Liver (tissue), 9 donors: Measurements from ENCODE around the gene TTF2. TPM values are rescaled to one million over a fixed set of nuclear protein-coding genes. Genes with fewer than 3 reads are reported as not detected.

ENCODE experiments used
- DNase-seq: peaks from one replicate; pipeline ENCODE4 v3.0.0-alpha.2; 2017; ENCODE audit warnings: low spot score
- H3K27ac ChIP-seq, 2 donors: one replicate each; pipeline ENCODE4 v1.7.0; 2013; ENCODE audit warnings: inconsistent platforms in 2 of 2, low read length in 2 of 2, control low read depth in 1 of 2, low read depth in 1 of 2, mild to moderate bottlenecking in 1 of 2
- H3K27me3 ChIP-seq, 4 donors: one replicate each; pipeline versions ENCODE4 v1.6.1 to v1.7.0; 2013; ENCODE audit warnings: low read length in 3 of 4, inconsistent platforms in 1 of 4, mild to moderate bottlenecking in 1 of 4, moderate library complexity in 1 of 4; ENCODE audit not compliant: control insufficient read depth in 4 of 4, insufficient read depth in 4 of 4
- H3K36me3 ChIP-seq, 4 donors: one replicate each; pipeline versions ENCODE4 v1.6.1 to v1.7.0; 2013; ENCODE audit warnings: low read length in 3 of 4, mild to moderate bottlenecking in 3 of 4, low read depth in 1 of 4, moderate library complexity in 1 of 4; ENCODE audit not compliant: control insufficient read depth in 4 of 4, insufficient read depth in 3 of 4
- H3K4me1 ChIP-seq, 4 donors: one replicate each; pipeline versions ENCODE4 v1.6.1 to v1.7.0; 2013; ENCODE audit warnings: low read length in 3 of 4, mild to moderate bottlenecking in 3 of 4, moderate library complexity in 1 of 4; ENCODE audit not compliant: control insufficient read depth in 4 of 4, insufficient read depth in 4 of 4
- H3K4me3 ChIP-seq, 3 donors: one replicate each; pipeline versions ENCODE4 v1.6.1 to v1.7.0; 2013; ENCODE audit warnings: low read length in 3 of 3, control low read depth in 1 of 3, low read depth in 1 of 3, mild to moderate bottlenecking in 1 of 3
- H3K9ac ChIP-seq, 2 donors: one replicate each; pipeline ENCODE4 v1.7.0; 2013; ENCODE audit warnings: low read length in 2 of 2, mild to moderate bottlenecking in 2 of 2, moderate library complexity in 2 of 2, control low read depth in 1 of 2, low read depth in 1 of 2
- H3K9me3 ChIP-seq, 4 donors: one replicate each; pipeline versions ENCODE4 v1.6.1 to v1.7.0; 2013; ENCODE audit warnings: low read length in 3 of 4; ENCODE audit not compliant: control insufficient read depth in 4 of 4
- CTCF ChIP-seq: fragments of 150-350 bp; IDR thresholded peaks from 2 replicates; pipeline ENCODE4 v1.5.1; 2017; ENCODE audit warnings: improper control_type of control experiment, low read depth, low read length; ENCODE audit not compliant: missing input control
- EGR1 ChIP-seq, 2 donors: IDR thresholded peaks; 2 replicates each; pipeline ENCODE4 v1.6.1; 2016 to 2018; ENCODE audit warnings: antibody characterized with exemption in 2 of 2, low read depth in 2 of 2
- FOXA1 ChIP-seq: IDR thresholded peaks from 2 replicates; pipeline ENCODE4 v1.6.1; 2016; ENCODE audit warnings: antibody characterized with exemption
- GABPA ChIP-seq, 2 donors: IDR thresholded peaks in 1 of 2; conservative IDR thresholded peaks in 1 of 2; 2 replicates each; pipeline ENCODE4 v1.6.1; 2016; ENCODE audit warnings: antibody characterized with exemption in 2 of 2, mild to moderate bottlenecking in 1 of 2, moderate library complexity in 1 of 2
- HNF4A ChIP-seq, 2 donors: conservative IDR thresholded peaks; 2 replicates each; pipeline ENCODE4 v1.6.1; 2016; ENCODE audit warnings: antibody characterized with exemption in 2 of 2, mild to moderate bottlenecking in 2 of 2
- HNF4G ChIP-seq: IDR thresholded peaks from 2 replicates; pipeline ENCODE4 v1.6.1; 2016; ENCODE audit warnings: antibody characterized with exemption
- MAX ChIP-seq: IDR thresholded peaks from 2 replicates; pipeline ENCODE4 v1.6.1; 2016; ENCODE audit warnings: antibody characterized with exemption
- RAD21 ChIP-seq, 2 donors: IDR thresholded peaks; 2 replicates each; pipeline ENCODE4 v1.6.1; 2016; ENCODE audit warnings: antibody characterized with exemption in 2 of 2, mild to moderate bottlenecking in 2 of 2
- RXRA ChIP-seq, 2 donors: IDR thresholded peaks; 2 replicates each; pipeline ENCODE4 v1.6.1; 2017 to 2018; ENCODE audit warnings: antibody characterized with exemption in 2 of 2, mild to moderate bottlenecking in 1 of 2
- SP1 ChIP-seq: IDR thresholded peaks from 2 replicates; pipeline ENCODE4 v1.6.1; 2018; ENCODE audit warnings: antibody characterized with exemption, mild to moderate bottlenecking
- TAF1 ChIP-seq: conservative IDR thresholded peaks from 2 replicates; pipeline ENCODE4 v1.6.1; 2016; ENCODE audit warnings: antibody characterized with exemption, mild to moderate bottlenecking
- YY1 ChIP-seq: IDR thresholded peaks from 2 replicates; pipeline ENCODE4 v1.6.1; 2016; ENCODE audit warnings: antibody characterized with exemption, mild to moderate bottlenecking
- WGBS: extraction: QIAGEN DNeasy Blood & Tissue Kit; methylation state at CpG from one replicate; pipeline ENCODE4 v1.1.7; 2013; 5-methylcytosine and 5-hydroxymethylcytosine counted together
- polyA plus RNA-seq, 2 donors: library from polyadenylated mRNA; stranded (reverse) in 1 of 2; unstranded in 1 of 2; fragments of 200-250 nt in 1 of 2; fragments of >200 nt in 1 of 2; fragmentation: Nextera tagmentation in 1 of 2; extraction: Ambion mirVana in 1 of 2; gene quantifications; one replicate each; pipeline versions ENCODE4 v1.2.1 to v1.2.3, GENCODE V29; 2013 to 2015
- total RNA-seq, 2 donors: library from RNA; depleted of rRNA; stranded (reverse); fragments of >200 nt; gene quantifications; one replicate each; pipeline ENCODE4 v1.2.3, GENCODE V29; 2014
- TF ChIP-seq, protein P1 (sequence below): IDR thresholded peaks from 2 replicates; pipeline ENCODE4 v1.6.1; 2016; ENCODE audit warnings: antibody characterized with exemption, mild to moderate bottlenecking
- TF ChIP-seq, protein P2 (sequence below): IDR thresholded peaks from 2 replicates; pipeline ENCODE4 v1.6.1; 2016; ENCODE audit warnings: antibody characterized with exemption
- donor health status: healthy.
- donor health status: healthy.
- donor health status: healthy.
- donor health status: healthy.
- donor health status: healthy.

Gene TTF2
- total and polyA plus RNA-seq, 4 donors = 1.3 to 16.9 (median 2.8) TPM

DNA sequence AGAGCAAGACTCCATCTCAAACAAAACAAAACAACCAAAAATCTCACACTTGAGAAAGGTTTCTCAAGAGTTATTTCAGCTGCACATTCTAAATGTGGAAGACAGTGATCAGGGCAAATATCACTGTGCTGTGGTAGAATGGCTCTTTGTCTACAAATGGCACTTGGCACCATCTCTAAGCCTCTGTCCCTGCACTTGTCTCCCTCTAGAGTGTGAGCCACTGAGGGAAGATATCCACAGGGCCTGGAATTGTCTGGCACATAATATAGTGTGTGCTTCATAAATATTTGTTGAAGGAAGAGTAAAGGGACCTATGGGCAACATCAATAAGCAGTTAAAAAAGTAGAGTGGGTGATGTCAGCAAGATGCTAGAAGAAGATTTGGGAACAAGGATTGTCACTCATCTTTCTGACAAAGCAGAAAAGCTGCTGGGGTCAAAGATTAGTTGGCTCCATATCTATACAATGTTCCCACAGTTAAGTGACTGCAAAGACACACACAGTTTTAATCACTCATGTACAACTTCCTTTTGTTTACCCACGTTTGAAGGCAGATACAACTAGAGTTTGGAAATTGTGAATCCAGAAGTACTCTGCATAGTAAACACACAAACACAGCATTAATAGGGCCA lies 39.5 kb upstream of the TTF2 start:
- H3K4me1 ChIP-seq = no peaks in the 10 kb centered on the region
- H3K27me3 ChIP-seq = no peaks in the 10 kb centered on the region
- H3K27ac ChIP-seq = no peak overlapping the region
- H3K9ac ChIP-seq = no peak overlapping the region
- no peak overlapping the region for H3K4me3 ChIP-seq
- no peaks in the 10 kb centered on the region for H3K36me3 ChIP-seq
- DNase-seq = no peak
- TF ChIP-seq, protein P1, sequence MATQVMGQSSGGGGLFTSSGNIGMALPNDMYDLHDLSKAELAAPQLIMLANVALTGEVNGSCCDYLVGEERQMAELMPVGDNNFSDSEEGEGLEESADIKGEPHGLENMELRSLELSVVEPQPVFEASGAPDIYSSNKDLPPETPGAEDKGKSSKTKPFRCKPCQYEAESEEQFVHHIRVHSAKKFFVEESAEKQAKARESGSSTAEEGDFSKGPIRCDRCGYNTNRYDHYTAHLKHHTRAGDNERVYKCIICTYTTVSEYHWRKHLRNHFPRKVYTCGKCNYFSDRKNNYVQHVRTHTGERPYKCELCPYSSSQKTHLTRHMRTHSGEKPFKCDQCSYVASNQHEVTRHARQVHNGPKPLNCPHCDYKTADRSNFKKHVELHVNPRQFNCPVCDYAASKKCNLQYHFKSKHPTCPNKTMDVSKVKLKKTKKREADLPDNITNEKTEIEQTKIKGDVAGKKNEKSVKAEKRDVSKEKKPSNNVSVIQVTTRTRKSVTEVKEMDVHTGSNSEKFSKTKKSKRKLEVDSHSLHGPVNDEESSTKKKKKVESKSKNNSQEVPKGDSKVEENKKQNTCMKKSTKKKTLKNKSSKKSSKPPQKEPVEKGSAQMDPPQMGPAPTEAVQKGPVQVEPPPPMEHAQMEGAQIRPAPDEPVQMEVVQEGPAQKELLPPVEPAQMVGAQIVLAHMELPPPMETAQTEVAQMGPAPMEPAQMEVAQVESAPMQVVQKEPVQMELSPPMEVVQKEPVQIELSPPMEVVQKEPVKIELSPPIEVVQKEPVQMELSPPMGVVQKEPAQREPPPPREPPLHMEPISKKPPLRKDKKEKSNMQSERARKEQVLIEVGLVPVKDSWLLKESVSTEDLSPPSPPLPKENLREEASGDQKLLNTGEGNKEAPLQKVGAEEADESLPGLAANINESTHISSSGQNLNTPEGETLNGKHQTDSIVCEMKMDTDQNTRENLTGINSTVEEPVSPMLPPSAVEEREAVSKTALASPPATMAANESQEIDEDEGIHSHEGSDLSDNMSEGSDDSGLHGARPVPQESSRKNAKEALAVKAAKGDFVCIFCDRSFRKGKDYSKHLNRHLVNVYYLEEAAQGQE = no peak
- TF ChIP-seq RAD21 (IDR thresholded peaks at IDR 0.05) = no peak
- no peak for TF ChIP-seq GABPA (IDR thresholded peaks at IDR 0.05 in 1 of 2, conservative IDR thresholded peaks at IDR 0.05 in 1 of 2)
- no peak for TF ChIP-seq CTCF
- TF ChIP-seq TAF1 = no peak
- TF ChIP-seq, protein P2, sequence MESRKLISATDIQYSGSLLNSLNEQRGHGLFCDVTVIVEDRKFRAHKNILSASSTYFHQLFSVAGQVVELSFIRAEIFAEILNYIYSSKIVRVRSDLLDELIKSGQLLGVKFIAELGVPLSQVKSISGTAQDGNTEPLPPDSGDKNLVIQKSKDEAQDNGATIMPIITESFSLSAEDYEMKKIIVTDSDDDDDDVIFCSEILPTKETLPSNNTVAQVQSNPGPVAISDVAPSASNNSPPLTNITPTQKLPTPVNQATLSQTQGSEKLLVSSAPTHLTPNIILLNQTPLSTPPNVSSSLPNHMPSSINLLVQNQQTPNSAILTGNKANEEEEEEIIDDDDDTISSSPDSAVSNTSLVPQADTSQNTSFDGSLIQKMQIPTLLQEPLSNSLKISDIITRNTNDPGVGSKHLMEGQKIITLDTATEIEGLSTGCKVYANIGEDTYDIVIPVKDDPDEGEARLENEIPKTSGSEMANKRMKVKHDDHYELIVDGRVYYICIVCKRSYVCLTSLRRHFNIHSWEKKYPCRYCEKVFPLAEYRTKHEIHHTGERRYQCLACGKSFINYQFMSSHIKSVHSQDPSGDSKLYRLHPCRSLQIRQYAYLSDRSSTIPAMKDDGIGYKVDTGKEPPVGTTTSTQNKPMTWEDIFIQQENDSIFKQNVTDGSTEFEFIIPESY = no peak
- TF ChIP-seq EGR1 (IDR thresholded peaks at IDR 0.05; ENCODE audit: low read depth in 2 of 2) = no peak
- no peak for TF ChIP-seq HNF4A (conservative IDR thresholded peaks at IDR 0.05)
- TF ChIP-seq HNF4G = no peak
- TF ChIP-seq FOXA1 = no peak
- 25% methylated on average over 1 of the region's 1 CpG for WGBS
- H3K9me3 ChIP-seq = no peaks in the 10 kb centered on the region

DNA sequence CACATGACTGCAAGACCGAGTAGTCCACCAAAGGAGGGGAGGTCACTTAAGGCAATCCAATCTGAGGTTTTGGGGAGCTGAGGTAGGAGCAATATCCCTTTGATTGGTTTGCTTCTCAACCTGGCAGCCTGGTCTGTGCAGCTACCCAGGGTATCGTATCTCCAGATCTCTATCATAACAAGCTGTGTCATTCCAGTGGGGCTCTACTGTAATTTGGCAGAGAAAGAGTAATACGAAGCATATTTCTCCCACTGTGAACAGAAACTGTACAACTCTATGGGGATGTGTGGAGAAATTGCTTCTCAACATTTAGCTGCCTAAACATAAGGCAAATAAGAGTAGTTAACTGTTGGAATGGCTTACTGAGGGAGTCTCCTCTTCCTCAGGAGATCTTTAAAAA lies 38.0 kb upstream of the TTF2 start:
- WGBS = 91% methylated on average over 3 of the region's 3 CpGs
- no peak overlapping the region for H3K27ac ChIP-seq
- no peaks in the 10 kb centered on the region for H3K9me3 ChIP-seq
- DNase-seq = no peak
- no peaks in the 10 kb centered on the region for H3K4me1 ChIP-seq
- H3K36me3 ChIP-seq = no peaks in the 10 kb centered on the region
- no peak overlapping the region for H3K9ac ChIP-seq
- no peak overlapping the region for H3K4me3 ChIP-seq
- H3K27me3 ChIP-seq = no peaks in the 10 kb centered on the region
- TF ChIP-seq HNF4A (conservative IDR thresholded peaks at IDR 0.05) (no peak), RXRA (IDR thresholded peaks at IDR 0.05) (no peak), FOXA1 (no peak), SP1 (no peak), YY1 (no peak), CTCF (no peak), TAF1 (no peak), EGR1 (IDR thresholded peaks at IDR 0.05; ENCODE audit: low read depth in 2 of 2) (no peak), MAX (no peak)
- TF ChIP-seq, protein P2 = no peak
- TF ChIP-seq, protein P1 = no peak
